ENCODE measurements around the gene MRM3. TPM values are rescaled to one million over a fixed set of nuclear protein-coding genes. Genes with fewer than 3 reads are reported as not detected.
"Not testable (repeated sequence)": the region's sequence is repeated elsewhere in the genome, so short reads cannot be mapped to it uniquely, and the experiment has no call there.

Gene MRM3
- total RNA-seq, 4 donors from 2014 or later = 3.2 to 20.8 (median 11.6) TPM

- no peaks in the 10 kb centered on the region for H3K36me3 ChIP-seq
- DNase-seq = peak in 1 of 2 donors; percentile 1
- TF ChIP-seq POLR2A (IDR thresholded peaks at IDR 0.05) = no peak
- TF ChIP-seq CTCF (IDR thresholded peaks at IDR 0.05) = no peak
- H3K4me1 ChIP-seq = no peaks in the 10 kb centered on the region
- intact Hi-C loops (cut with DNase I; ENCODE audit: low total_unique reads) = no loop called here
- no peaks in the 10 kb centered on the region for H3K27me3 ChIP-seq
- no peaks in the 10 kb centered on the region for H3K9me3 ChIP-seq
- H3K27ac ChIP-seq = no peak overlapping the region
- no peak overlapping the region for H3K4me3 ChIP-seq
These were observed 7.1 kb downstream of the MRM3 start for GRCh38 chr17:789160-789840.

GRCh38 chr17:789931-790873 lies 8.0 kb downstream of the MRM3 start:
- H3K27ac ChIP-seq = peak overlapping the region in 1 of 2 donors; percentile 11
- peak; percentile 42 to 75 for DNase-seq

GRCh38 chr17:790874-791247 lies 8.7 kb downstream of the MRM3 start:
- intact Hi-C loops (cut with DNase I; ENCODE audit: low total_unique reads) = loop anchor here (5.0 kb wide), 1 partner anchor 191 kb away; no protein-coding TSS in a partner anchor
- H3K4me1 ChIP-seq, H3K9me3 ChIP-seq, H3K27me3 ChIP-seq, H3K4me3 ChIP-seq, DNase-seq, H3K27ac ChIP-seq, H3K36me3 ChIP-seq: not testable (repeated sequence)

More at GRCh38 chr17:789931-790873, 8.0 kb downstream of the MRM3 start:
- H3K27me3 ChIP-seq, H3K4me3 ChIP-seq, H3K4me1 ChIP-seq, H3K9me3 ChIP-seq, H3K36me3 ChIP-seq: not testable (repeated sequence)
- intact Hi-C loops (cut with DNase I; ENCODE audit: low total_unique reads) = loop anchor here (5.0 kb wide), 1 partner anchor 192 kb away; no protein-coding TSS in a partner anchor

- Histone ChIP-seq H3K4me1 (no peaks in the 10 kb centered on the region), H3K36me3 (no peaks in the 10 kb centered on the region), H3K4me3 (no peak overlapping the region), H3K27me3 (no peaks in the 10 kb centered on the region), H3K27ac (no peak overlapping the region), H3K9me3 (no peaks in the 10 kb centered on the region)
- intact Hi-C loops (cut with DNase I; ENCODE audit: low total_unique reads) = loop anchor here (5.0 kb wide), 1 partner anchor 190 kb away; no protein-coding TSS in a partner anchor
- TF ChIP-seq CTCF (IDR thresholded peaks at IDR 0.05) = no peak
- peak in 1 of 2 donors; percentile 15 for DNase-seq
These were observed 9.7 kb downstream of the MRM3 start for GRCh38 chr17:791829-792228.

- intact Hi-C loops (cut with DNase I; ENCODE audit: low total_unique reads) = loop anchor here (5.0 kb wide), 1 partner anchor 190 kb away; no protein-coding TSS in a partner anchor
- H3K4me1 ChIP-seq = no peaks in the 10 kb centered on the region
These were observed 10.1 kb downstream of the MRM3 start for GRCh38 chr17:792277-792676.

More at GRCh38 chr17:792277-792676, 10.1 kb downstream of the MRM3 start:
- Histone ChIP-seq H3K27me3 (no peaks in the 10 kb centered on the region), H3K9me3 (no peaks in the 10 kb centered on the region), H3K36me3 (no peaks in the 10 kb centered on the region), H3K27ac (no peak overlapping the region), H3K4me3 (no peak overlapping the region)
- no peak for TF ChIP-seq CTCF (IDR thresholded peaks at IDR 0.05)
- TF ChIP-seq POLR2A (IDR thresholded peaks at IDR 0.05) = no peak
- no peak for DNase-seq
